Caco-2 (cell line): ENCODE measurements around the gene MYO7A. TPM values are rescaled to one million over a fixed set of nuclear protein-coding genes. Genes with fewer than 3 reads are reported as not detected.

Experiments
- BruUV-seq: library from RNA; stranded (reverse); fragments of 400-500 nt; replicated peaks from 2 replicates; lab custom pipeline; 2021; lab: Mats Ljungman, UMichigan
- CTCF ChIA-PET: fragments of 300-600 bp; sonication (Branson Sonifier 250); formaldehyde crosslinking; loops from one replicate; lab custom pipeline; 2022; ENCODE audit warnings: antibody characterized with exemption; lab: Charles Lee
- POLR2A ChIA-PET: fragments of 300-600 bp; sonication (Branson Sonifier 250); formaldehyde crosslinking; loops from one replicate; lab custom pipeline; 2022; ENCODE audit warnings: antibody characterized with exemption; lab: Charles Lee
- DNase-seq, 2 experiments: peaks; one replicate each; pipeline versions ENCODE4 v3.0.0 to v3.0.0-alpha.2; 2020 to 2022
- H3K27me3 ChIP-seq: replicated peaks from 2 replicates; pipeline ENCODE4 v1.6.0; 2011; ENCODE audit warnings: low read length; ENCODE audit not compliant: control insufficient read depth, insufficient read depth
- H3K36me3 ChIP-seq: 2 replicates; pipeline ENCODE4 v1.5.1; 2011; ENCODE audit warnings: low read length; ENCODE audit not compliant: control insufficient read depth, insufficient read depth
- H3K4me1 ChIP-seq: fragments of 250-450 bp; sonication (Bioruptor Pico); 2 replicates; pipeline ENCODE4 v1.5.1; 2020; ENCODE audit warnings: mild to moderate bottlenecking
- H3K4me3 ChIP-seq: 2 replicates; pipeline ENCODE4 v1.5.1; 2011; ENCODE audit warnings: low read depth, mild to moderate bottlenecking, control low read depth, low read length
- H3K9me3 ChIP-seq: fragments of 250-450 bp; sonication (Bioruptor Pico); 2 replicates; pipeline ENCODE4 v1.5.1; 2020; ENCODE audit warnings: mild to moderate bottlenecking, moderate library complexity
- H3K27ac Mint-ChIP-seq: one replicate; pipeline ENCODE4 v1.8.0; 2022; ENCODE audit warnings: mixed read lengths; ENCODE audit not compliant: unreplicated experiment
- H3K27me3 Mint-ChIP-seq: one replicate; pipeline ENCODE4 v1.8.0; 2022; ENCODE audit warnings: mixed read lengths; ENCODE audit not compliant: insufficient read depth, unreplicated experiment
- H3K36me3 Mint-ChIP-seq: one replicate; pipeline ENCODE4 v1.8.0; 2022; ENCODE audit warnings: mild to moderate bottlenecking, mixed read lengths; ENCODE audit not compliant: insufficient read depth, unreplicated experiment
- H3K4me1 Mint-ChIP-seq: one replicate; pipeline ENCODE4 v1.8.0; 2022; ENCODE audit warnings: low read depth, mixed read lengths; ENCODE audit not compliant: unreplicated experiment
- H3K4me3 Mint-ChIP-seq: one replicate; pipeline ENCODE4 v1.8.0; 2022; ENCODE audit warnings: mild to moderate bottlenecking, moderate library complexity, mixed read lengths; ENCODE audit not compliant: unreplicated experiment
- H3K9me3 Mint-ChIP-seq: one replicate; pipeline ENCODE4 v1.8.0; 2022; ENCODE audit warnings: mixed read lengths; ENCODE audit not compliant: unreplicated experiment
- CTCF ChIP-seq, 2 experiments: fragments of 200-600 bp in 1 of 2; IDR thresholded peaks; 1 replicate in 1 of 2; 2 replicates in 1 of 2; pipeline versions ENCODE4 v1.5.1 to v1.8.0; 2011 to 2022; ENCODE audit warnings: antibody characterized with exemption in 1 of 2, control low read depth in 1 of 2, inconsistent platforms in 1 of 2, low read depth in 1 of 2, low read length in 1 of 2, mild to moderate bottlenecking in 1 of 2, moderate library complexity in 1 of 2; ENCODE audit not compliant: insufficient read depth in 1 of 2, severe bottlenecking in 1 of 2, unreplicated experiment in 1 of 2
- intact Hi-C: fragments of 100-400 bp; cut with micrococcal nuclease; formaldehyde crosslinking; loops from one replicate; pipeline ENCODE4 v1.10.0; 2022; ENCODE audit not compliant: unreplicated experiment
- total RNA-seq: library from RNA; stranded (reverse); gene quantifications from 2 replicates; pipeline ENCODE4 v1.2.3, GENCODE V29; 2022

Gene MYO7A
- total RNA-seq, 1 experiment from 2014 or later = 8.9 TPM

GRCh38 chr11:77188633-77189491 is 60.8 kb downstream of the MYO7A start:
- H3K9me3 ChIP-seq = no peaks in the 10 kb centered on the region
- no peaks in the 10 kb centered on the region for H3K4me1 ChIP-seq
- Mint-ChIP-seq H3K9me3 (no peaks in the 10 kb centered on the region), H3K27ac (no peak overlapping the region), H3K4me1 (no peaks in the 10 kb centered on the region), H3K27me3 (no peaks in the 10 kb centered on the region), H3K4me3 (no peak overlapping the region), H3K36me3 (no peaks in the 10 kb centered on the region)
- ChIA-PET POLR2A (no interaction called here), CTCF (interaction anchor here (0.6 to 5.2 kb wide), 8 partner anchors 15 to 142 kb away, joined by 3 to 116 read pairs (median 6); partner anchors contain the start of gene MYO7A)
- intact Hi-C loops = loop anchor here (1.0 kb wide), 3 partner anchors 44 to 142 kb away; no protein-coding TSS in a partner anchor
- DNase-seq = peak in 1 of 2 experiments; percentile 38
- no peaks in the 10 kb centered on the region for H3K27me3 ChIP-seq
- no TSS peak for BruUV-seq
- H3K4me3 ChIP-seq = no peak overlapping the region
- TF ChIP-seq CTCF (IDR thresholded peaks at IDR 0.05; ENCODE audit: insufficient read depth in 1 of 2, low read depth in 1 of 2, low read length in 1 of 2, severe bottlenecking in 1 of 2, unreplicated experiment in 1 of 2) = no peak
- H3K36me3 ChIP-seq = no peaks in the 10 kb centered on the region

GRCh38 chr11:77189588-77190210 is 61.7 kb downstream of the MYO7A start:
- H3K4me1 ChIP-seq = no peaks in the 10 kb centered on the region
- H3K27me3 ChIP-seq = no peaks in the 10 kb centered on the region
- no peak for DNase-seq
- CTCF ChIA-PET = interaction anchor here (0.9 to 5.2 kb wide), 6 partner anchors 16 to 142 kb away, joined by 3 to 116 read pairs (median 6); partner anchors contain the start of gene MYO7A
- no peaks in the 10 kb centered on the region for H3K9me3 ChIP-seq
- no peaks in the 10 kb centered on the region for H3K27me3 Mint-ChIP-seq
- no peak overlapping the region for H3K27ac Mint-ChIP-seq
- H3K4me1 Mint-ChIP-seq = no peaks in the 10 kb centered on the region
- H3K4me3 ChIP-seq = no peak overlapping the region
- no peak overlapping the region for H3K4me3 Mint-ChIP-seq
- H3K36me3 ChIP-seq = no peaks in the 10 kb centered on the region
- POLR2A ChIA-PET = no interaction called here
- H3K9me3 Mint-ChIP-seq = no peaks in the 10 kb centered on the region
- no peak for TF ChIP-seq CTCF (IDR thresholded peaks at IDR 0.05; ENCODE audit: insufficient read depth in 1 of 2, low read depth in 1 of 2, low read length in 1 of 2, severe bottlenecking in 1 of 2, unreplicated experiment in 1 of 2)
- no TSS peak for BruUV-seq
- no peaks in the 10 kb centered on the region for H3K36me3 Mint-ChIP-seq
- intact Hi-C loops = loop anchor here (10.0 kb wide), 2 partner anchors 185 to 225 kb away; no protein-coding TSS in a partner anchor

GRCh38 chr11:77190331-77191075 is 62.5 kb downstream of the MYO7A start:
- DNase-seq = no peak
- POLR2A ChIA-PET = no interaction called here

More at GRCh38 chr11:77190331-77191075, 62.5 kb downstream of the MYO7A start:
- Histone ChIP-seq H3K27me3 (no peaks in the 10 kb centered on the region), H3K4me1 (no peaks in the 10 kb centered on the region), H3K36me3 (no peaks in the 10 kb centered on the region), H3K4me3 (no peak overlapping the region), H3K9me3 (no peaks in the 10 kb centered on the region)
- Mint-ChIP-seq H3K4me3 (no peak overlapping the region), H3K27me3 (no peaks in the 10 kb centered on the region), H3K4me1 (no peaks in the 10 kb centered on the region), H3K9me3 (no peaks in the 10 kb centered on the region), H3K27ac (no peak overlapping the region), H3K36me3 (no peaks in the 10 kb centered on the region)
- no TSS peak for BruUV-seq
- intact Hi-C loops = loop anchor here (10.0 kb wide), 2 partner anchors 184 to 224 kb away; no protein-coding TSS in a partner anchor
- CTCF ChIA-PET = interaction anchor here (0.9 to 2.6 kb wide), 4 partner anchors 17 to 99 kb away, joined by 3 to 8 read pairs (median 3); no protein-coding TSS in a partner anchor
- no peak for TF ChIP-seq CTCF (IDR thresholded peaks at IDR 0.05; ENCODE audit: insufficient read depth in 1 of 2, low read depth in 1 of 2, low read length in 1 of 2, severe bottlenecking in 1 of 2, unreplicated experiment in 1 of 2)
